Measurements from ENCODE around the gene TSHZ2. TPM values are rescaled to one million over a fixed set of nuclear protein-coding genes. Genes with fewer than 3 reads are reported as not detected.
"Not testable (repeated sequence)": the region's sequence is repeated elsewhere in the genome, so short reads cannot be mapped to it uniquely, and the experiment has no call there.

TSHZ2 gene
- total RNA-seq, 1 donor from 2014 or later: 1.2 TPM

DNA sequence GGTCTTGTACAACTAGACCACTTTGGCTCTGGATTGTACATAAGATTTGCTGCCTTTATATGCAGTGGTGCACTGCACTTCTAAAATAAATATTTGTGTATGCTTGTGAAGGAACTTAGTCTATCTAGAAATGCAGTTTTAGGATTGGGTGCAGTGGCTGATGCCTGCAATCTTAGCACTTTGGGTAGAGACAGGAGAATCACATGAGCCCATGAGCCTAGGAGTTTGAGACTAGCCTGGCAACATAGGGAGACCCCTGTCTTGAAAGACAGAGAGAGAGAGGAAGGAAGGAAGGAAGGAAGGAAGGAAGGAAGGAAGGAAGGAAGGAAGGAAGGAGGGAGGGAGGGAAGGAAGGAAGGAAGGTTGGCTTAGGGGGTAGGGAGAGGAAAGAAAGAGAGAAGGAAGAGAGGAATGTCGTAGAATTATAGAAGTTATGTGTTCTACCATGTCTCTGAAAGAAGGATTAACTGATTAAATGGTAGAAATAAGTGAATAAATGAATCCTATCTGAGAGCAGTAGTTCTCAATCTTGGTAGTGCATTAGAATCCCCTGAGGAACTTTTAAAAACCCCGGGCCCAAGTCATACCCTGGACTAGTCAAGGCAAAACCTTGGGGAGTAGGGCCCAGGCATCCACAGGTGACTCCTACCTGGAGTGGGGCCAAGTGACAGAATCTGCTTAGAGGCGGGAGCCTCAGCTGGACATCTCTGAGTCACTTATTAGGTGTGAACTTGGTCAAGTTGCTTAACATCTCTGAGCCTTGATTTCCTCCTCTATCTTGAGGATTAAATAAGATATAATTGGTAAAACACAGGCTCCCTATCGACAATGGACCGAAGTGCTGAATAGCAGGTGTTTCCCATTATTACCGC lies 491.2 kb downstream of the TSHZ2 start:
- Histone ChIP-seq H3K27ac (ENCODE audit: low read depth, low read length) (no peak overlapping the region), H3K9me3 (ENCODE audit: insufficient read depth, low read depth, low read length) (no peaks in the 10 kb centered on the region), H3K79me2 (ENCODE audit: insufficient read depth, low read length) (no peaks in the 10 kb centered on the region), H4K20me1 (ENCODE audit: insufficient read depth, low read length) (no peaks in the 10 kb centered on the region), H3K36me3 (ENCODE audit: insufficient read depth, low read length) (no peaks in the 10 kb centered on the region), H3K9ac (ENCODE audit: low read length) (no peak overlapping the region), H2AFZ (ENCODE audit: low read depth, low read length) (no peak overlapping the region), H3K4me1 (ENCODE audit: insufficient read depth, low read length) (no peaks in the 10 kb centered on the region), H3K4me3 (ENCODE audit: insufficient read depth, low read depth, low read length) (no peak overlapping the region), H3K4me2 (ENCODE audit: low read length) (no peak overlapping the region), H3K27me3 (ENCODE audit: insufficient read depth, low read length) (no peaks in the 10 kb centered on the region)
- no peak overlapping the region for H3K27ac Mint-ChIP-seq (ENCODE audit: unreplicated experiment)
- no peak overlapping the region for H3K4me3 Mint-ChIP-seq (ENCODE audit: unreplicated experiment)
- H3K27me3 Mint-ChIP-seq (ENCODE audit: low read depth, unreplicated experiment): peaks cover 3% of the 10 kb centered on the region
- H3K4me1 Mint-ChIP-seq (ENCODE audit: low read depth, unreplicated experiment): no peaks in the 10 kb centered on the region
- no peak for FAIRE-seq
- no peaks in the 10 kb centered on the region for H3K36me3 Mint-ChIP-seq (ENCODE audit: low read depth, unreplicated experiment)
- no peak for DNase-seq (ENCODE audit: low read depth)
- peaks cover 3% of the 10 kb centered on the region for H3K9me3 Mint-ChIP-seq (ENCODE audit: unreplicated experiment)
- TF ChIP-seq EZH2 (IDR thresholded peaks at IDR 0.05; ENCODE audit: insufficient read depth, low read length): no peak
- TF ChIP-seq, protein P1, sequence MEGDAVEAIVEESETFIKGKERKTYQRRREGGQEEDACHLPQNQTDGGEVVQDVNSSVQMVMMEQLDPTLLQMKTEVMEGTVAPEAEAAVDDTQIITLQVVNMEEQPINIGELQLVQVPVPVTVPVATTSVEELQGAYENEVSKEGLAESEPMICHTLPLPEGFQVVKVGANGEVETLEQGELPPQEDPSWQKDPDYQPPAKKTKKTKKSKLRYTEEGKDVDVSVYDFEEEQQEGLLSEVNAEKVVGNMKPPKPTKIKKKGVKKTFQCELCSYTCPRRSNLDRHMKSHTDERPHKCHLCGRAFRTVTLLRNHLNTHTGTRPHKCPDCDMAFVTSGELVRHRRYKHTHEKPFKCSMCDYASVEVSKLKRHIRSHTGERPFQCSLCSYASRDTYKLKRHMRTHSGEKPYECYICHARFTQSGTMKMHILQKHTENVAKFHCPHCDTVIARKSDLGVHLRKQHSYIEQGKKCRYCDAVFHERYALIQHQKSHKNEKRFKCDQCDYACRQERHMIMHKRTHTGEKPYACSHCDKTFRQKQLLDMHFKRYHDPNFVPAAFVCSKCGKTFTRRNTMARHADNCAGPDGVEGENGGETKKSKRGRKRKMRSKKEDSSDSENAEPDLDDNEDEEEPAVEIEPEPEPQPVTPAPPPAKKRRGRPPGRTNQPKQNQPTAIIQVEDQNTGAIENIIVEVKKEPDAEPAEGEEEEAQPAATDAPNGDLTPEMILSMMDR (IDR thresholded peaks at IDR 0.05; ENCODE audit: insufficient read depth, low read depth, low read length): no peak

DNA sequence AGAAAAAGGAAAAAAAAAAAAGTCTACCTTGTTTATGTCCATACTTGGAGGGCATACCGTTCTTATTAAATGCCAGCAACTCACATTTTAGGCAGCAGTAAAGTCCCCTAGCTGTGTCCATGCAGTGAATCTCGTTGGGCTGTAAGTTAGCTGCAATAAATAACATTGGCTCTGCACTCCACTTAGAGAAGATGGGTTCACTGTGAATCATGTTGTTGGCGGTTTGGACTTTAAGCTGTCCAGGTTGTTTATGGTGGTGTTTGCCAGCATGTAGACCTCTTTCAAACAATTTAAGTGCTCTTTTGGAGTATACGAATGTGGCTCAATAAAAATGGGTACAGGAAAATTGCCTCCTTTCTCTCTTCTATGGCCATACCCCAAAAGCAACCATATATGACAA lies 494.1 kb downstream of the TSHZ2 start:
- H3K9ac ChIP-seq (ENCODE audit: low read length): no peak overlapping the region
- H3K27me3 ChIP-seq (ENCODE audit: insufficient read depth, low read length): no peaks in the 10 kb centered on the region
- Mint-ChIP-seq H3K36me3 (ENCODE audit: low read depth, unreplicated experiment) (no peaks in the 10 kb centered on the region), H3K27me3 (ENCODE audit: low read depth, unreplicated experiment) (peaks cover 3% of the 10 kb centered on the region), H3K4me3 (ENCODE audit: unreplicated experiment) (no peak overlapping the region), H3K4me1 (ENCODE audit: low read depth, unreplicated experiment) (no peaks in the 10 kb centered on the region), H3K9me3 (ENCODE audit: unreplicated experiment) (no peaks in the 10 kb centered on the region), H3K27ac (ENCODE audit: unreplicated experiment) (no peak overlapping the region)
- DNase-seq (ENCODE audit: low read depth) (no peak), FAIRE-seq (no peak)
- no peaks in the 10 kb centered on the region for H3K9me3 ChIP-seq (ENCODE audit: insufficient read depth, low read depth, low read length)
- no peaks in the 10 kb centered on the region for H3K79me2 ChIP-seq (ENCODE audit: insufficient read depth, low read length)
- no peak overlapping the region for H3K4me3 ChIP-seq (ENCODE audit: insufficient read depth, low read depth, low read length)
- H2AFZ ChIP-seq (ENCODE audit: low read depth, low read length): no peak overlapping the region
- H3K4me2 ChIP-seq (ENCODE audit: low read length): no peak overlapping the region
- no peaks in the 10 kb centered on the region for H4K20me1 ChIP-seq (ENCODE audit: insufficient read depth, low read length)
- H3K4me1 ChIP-seq (ENCODE audit: insufficient read depth, low read length): no peaks in the 10 kb centered on the region
- no peak overlapping the region for H3K27ac ChIP-seq (ENCODE audit: low read depth, low read length)
- TF ChIP-seq, protein P1 (IDR thresholded peaks at IDR 0.05; ENCODE audit: insufficient read depth, low read depth, low read length): no peak
- TF ChIP-seq EZH2 (IDR thresholded peaks at IDR 0.05; ENCODE audit: insufficient read depth, low read length): no peak
- H3K36me3 ChIP-seq (ENCODE audit: insufficient read depth, low read length): no peaks in the 10 kb centered on the region

DNA sequence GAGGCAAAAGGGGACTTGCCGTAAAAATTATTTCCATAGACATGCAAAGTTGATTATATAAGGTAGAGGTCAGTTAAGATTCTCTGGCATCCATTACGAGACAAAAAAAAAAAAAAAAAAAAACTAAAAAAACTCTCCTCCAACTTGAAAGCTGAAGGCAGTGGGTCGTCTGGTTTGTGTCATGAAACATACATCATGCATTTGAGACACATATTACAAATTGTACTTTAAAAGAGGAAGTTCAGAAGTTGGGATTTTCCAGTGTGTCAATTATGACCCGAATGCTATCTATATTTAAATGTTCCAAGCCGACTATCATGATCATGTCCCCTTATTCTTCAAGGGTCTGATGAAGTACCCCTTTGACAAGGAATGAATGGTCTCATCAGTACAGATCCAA lies 496.4 kb downstream of the TSHZ2 start:
- H3K36me3 ChIP-seq (ENCODE audit: insufficient read depth, low read length): no peaks in the 10 kb centered on the region
- Mint-ChIP-seq H3K4me1 (ENCODE audit: low read depth, unreplicated experiment) (no peaks in the 10 kb centered on the region), H3K4me3 (ENCODE audit: unreplicated experiment) (no peak overlapping the region), H3K36me3 (ENCODE audit: low read depth, unreplicated experiment) (no peaks in the 10 kb centered on the region), H3K27me3 (ENCODE audit: low read depth, unreplicated experiment) (peaks cover 3% of the 10 kb centered on the region), H3K27ac (ENCODE audit: unreplicated experiment) (no peak overlapping the region), H3K9me3 (ENCODE audit: unreplicated experiment) (no peaks in the 10 kb centered on the region)
- no peaks in the 10 kb centered on the region for H3K79me2 ChIP-seq (ENCODE audit: insufficient read depth, low read length)
- TF ChIP-seq EZH2 (IDR thresholded peaks at IDR 0.05; ENCODE audit: insufficient read depth, low read length): no peak
- TF ChIP-seq, protein P1 (IDR thresholded peaks at IDR 0.05; ENCODE audit: insufficient read depth, low read depth, low read length): no peak
- no peak overlapping the region for H3K4me2 ChIP-seq (ENCODE audit: low read length)
- H3K9me3 ChIP-seq (ENCODE audit: insufficient read depth, low read depth, low read length): no peaks in the 10 kb centered on the region
- no peak for FAIRE-seq
- H2AFZ ChIP-seq (ENCODE audit: low read depth, low read length): no peak overlapping the region
- DNase-seq (ENCODE audit: low read depth): no peak
- no peaks in the 10 kb centered on the region for H3K4me1 ChIP-seq (ENCODE audit: insufficient read depth, low read length)
- no peaks in the 10 kb centered on the region for H3K27me3 ChIP-seq (ENCODE audit: insufficient read depth, low read length)
- no peaks in the 10 kb centered on the region for H4K20me1 ChIP-seq (ENCODE audit: insufficient read depth, low read length)
- H3K9ac ChIP-seq (ENCODE audit: low read length): no peak overlapping the region
- H3K4me3 ChIP-seq (ENCODE audit: insufficient read depth, low read depth, low read length): no peak overlapping the region
- no peak overlapping the region for H3K27ac ChIP-seq (ENCODE audit: low read depth, low read length)

DNA sequence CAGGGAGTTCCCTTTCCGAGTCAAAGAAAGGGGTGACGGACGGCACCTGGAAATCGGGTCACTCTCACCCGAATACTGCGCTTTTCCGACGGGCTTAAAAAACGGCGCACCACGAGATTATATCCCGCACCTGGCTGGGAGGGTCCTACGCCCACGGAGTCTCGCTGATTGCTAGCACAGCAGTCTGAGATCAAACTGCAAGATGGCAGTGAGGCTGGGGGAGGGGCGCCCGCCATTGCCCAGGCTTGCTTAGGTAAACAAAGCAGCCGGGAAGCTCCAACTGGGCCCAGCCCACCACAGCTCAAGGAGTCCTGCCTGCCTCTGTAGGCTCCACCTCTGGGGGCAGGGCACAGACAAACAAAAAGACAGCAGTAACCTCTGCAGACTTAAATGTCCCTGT lies 500.7 kb downstream of the TSHZ2 start:
- not testable (repeated sequence) for H3K4me3 ChIP-seq (ENCODE audit: insufficient read depth, low read depth, low read length); H3K79me2 ChIP-seq (ENCODE audit: insufficient read depth, low read length); H3K36me3 Mint-ChIP-seq (ENCODE audit: low read depth, unreplicated experiment); H3K27ac Mint-ChIP-seq (ENCODE audit: unreplicated experiment); H3K9ac ChIP-seq (ENCODE audit: low read length); H3K27me3 Mint-ChIP-seq (ENCODE audit: low read depth, unreplicated experiment); H3K27me3 ChIP-seq (ENCODE audit: insufficient read depth, low read length); H3K4me3 Mint-ChIP-seq (ENCODE audit: unreplicated experiment); H3K9me3 Mint-ChIP-seq (ENCODE audit: unreplicated experiment); DNase-seq (ENCODE audit: low read depth); H3K4me1 Mint-ChIP-seq (ENCODE audit: low read depth, unreplicated experiment); H3K36me3 ChIP-seq (ENCODE audit: insufficient read depth, low read length); H3K4me2 ChIP-seq (ENCODE audit: low read length); H3K9me3 ChIP-seq (ENCODE audit: insufficient read depth, low read depth, low read length); H4K20me1 ChIP-seq (ENCODE audit: insufficient read depth, low read length); H3K27ac ChIP-seq (ENCODE audit: low read depth, low read length); H2AFZ ChIP-seq (ENCODE audit: low read depth, low read length); FAIRE-seq; H3K4me1 ChIP-seq (ENCODE audit: insufficient read depth, low read length)

Measured in astrocyte (in vitro differentiated cells and primary cell).